GM19035 (cell line): Measurements from ENCODE around the gene CBY1.
"Not testable (repeated sequence)": the region's sequence is repeated elsewhere in the genome, so short reads cannot be mapped to it uniquely, and the experiment has no call there.

ENCODE experiments used
- ATAC-seq: cut with Tn5 transposase; IDR thresholded peaks from one replicate; pipeline ENCODE4 v1.9.1; 2021; ENCODE audit not compliant: unreplicated experiment

CBY1 gene

DNA sequence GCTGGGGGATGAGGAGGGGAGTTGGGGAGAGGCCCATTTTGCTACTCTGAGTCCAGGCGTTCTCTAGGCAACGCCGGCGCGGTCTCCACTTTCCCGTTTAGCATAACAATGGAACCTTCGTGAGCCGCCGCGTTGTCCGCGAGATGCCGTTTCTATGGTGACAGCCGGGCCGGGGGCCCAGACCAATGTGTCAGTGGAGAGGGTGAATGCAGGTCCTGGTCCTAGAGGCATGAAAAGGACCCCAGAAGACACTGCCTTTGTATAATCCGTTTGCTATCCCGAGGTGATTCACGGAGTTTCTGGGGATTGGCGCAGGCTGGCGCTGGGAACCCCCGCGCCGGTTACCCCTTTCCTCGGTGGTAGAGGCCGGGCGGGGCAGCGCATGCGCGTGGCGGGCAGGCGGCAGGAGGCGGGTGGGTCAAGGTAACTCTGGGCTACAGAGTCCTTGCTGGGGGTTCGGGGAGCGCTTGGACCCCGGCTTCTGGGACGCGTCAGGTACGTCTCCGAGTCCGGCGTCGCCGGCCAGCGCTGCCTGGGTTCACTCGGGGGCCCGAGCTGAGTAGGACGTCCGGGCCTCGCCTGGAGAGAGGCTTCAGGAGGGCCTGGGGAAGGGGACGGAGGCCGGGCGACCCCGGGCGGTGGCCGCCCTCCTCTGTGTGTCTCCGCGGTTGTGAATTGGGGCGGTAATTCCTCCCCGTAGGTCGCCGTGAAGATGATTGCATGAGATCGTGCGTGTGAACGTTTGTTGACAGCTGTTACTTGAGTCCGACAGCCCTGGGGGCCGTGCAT, at the start of gene CBY1, which contains the start of gene FAM227A:
Gene CBY1, plus strand, starts transcription at position 383 of the 789 bp plus-strand sequence. CDS start 11,417 bp downstream, outside the sequence.
Gene FAM227A, minus strand, starts transcription at position 137 of the 789 bp plus-strand sequence. CDS start 6,224 bp downstream, outside the sequence.
- ATAC-seq: peak; percentile 69

DNA sequence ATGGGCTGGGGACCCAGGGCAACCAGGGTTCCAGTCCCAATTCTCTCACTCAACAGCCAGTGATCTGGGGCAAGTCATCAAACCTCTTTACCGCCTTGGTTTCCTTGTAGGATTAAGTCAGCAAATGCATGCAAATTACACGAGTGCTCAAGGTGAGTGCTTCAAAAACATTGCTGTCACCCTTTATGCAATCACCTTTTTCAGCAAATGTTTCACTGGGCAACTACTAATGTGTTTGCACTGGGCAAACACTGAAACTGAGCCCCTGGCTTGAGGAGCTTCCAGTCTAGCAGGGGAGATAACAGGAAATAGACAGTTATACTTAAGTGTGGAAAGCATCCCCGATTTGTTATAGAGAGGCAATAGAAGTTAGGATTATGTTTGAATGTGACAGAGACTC, 48.8 kb upstream of the CBY1 start:
- ATAC-seq: no peak

DNA sequence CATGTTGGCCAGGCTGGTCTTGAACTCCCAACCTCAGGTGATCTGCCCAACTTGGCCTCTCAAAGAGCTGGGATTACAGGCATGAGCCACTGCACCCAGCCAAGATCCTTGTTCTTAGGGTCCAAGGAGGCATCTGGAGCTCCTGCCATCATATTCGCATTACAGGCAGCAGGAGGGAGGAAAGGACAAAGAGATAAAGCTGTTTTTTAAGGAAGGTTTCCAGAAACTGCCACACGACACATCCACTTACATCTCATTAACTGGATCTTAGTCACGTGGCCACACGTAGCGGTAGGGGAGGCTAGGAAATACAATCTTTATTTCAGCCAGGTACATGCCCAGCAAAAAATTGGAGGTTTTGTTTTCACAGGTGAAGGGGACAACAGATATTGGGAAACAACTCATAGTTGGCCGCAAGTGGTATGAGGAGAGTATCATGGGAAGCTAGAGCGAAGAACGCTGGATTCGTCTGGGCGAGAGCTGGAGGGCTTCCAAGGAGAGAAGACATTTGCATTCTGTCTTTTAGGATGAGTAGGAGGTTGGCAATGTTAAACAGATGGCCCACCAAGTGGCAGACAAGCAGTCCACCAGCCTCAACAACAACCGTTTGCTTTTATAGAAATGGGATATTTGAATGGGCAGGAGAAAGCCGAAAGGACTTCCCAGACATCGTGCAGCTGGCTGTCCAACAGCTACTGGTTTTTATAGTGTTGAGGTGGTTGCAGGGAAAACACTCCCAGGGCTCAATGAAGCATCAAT, 47.3 kb upstream of the CBY1 start:
- no peak for ATAC-seq

DNA sequence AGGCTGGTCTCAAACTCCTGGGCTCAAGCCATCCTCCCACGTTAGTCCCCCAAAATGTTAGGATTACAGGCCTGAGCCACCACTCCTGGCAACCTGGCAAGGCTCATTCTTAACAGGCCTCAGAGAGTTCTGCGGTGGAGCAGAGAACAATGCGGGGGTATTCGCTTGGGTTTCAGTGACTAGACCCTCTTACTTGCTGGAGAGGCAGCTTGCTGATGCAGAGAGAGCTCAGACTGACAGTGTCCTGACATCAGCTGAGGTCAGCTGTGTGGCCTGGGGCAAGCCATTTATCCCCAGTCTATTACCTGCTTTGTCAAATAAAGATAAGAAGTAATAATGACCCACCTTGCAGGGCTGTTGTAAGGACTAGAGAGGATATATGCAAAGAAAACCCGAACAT, 46.2 kb upstream of the CBY1 start:
- ATAC-seq: no peak

DNA sequence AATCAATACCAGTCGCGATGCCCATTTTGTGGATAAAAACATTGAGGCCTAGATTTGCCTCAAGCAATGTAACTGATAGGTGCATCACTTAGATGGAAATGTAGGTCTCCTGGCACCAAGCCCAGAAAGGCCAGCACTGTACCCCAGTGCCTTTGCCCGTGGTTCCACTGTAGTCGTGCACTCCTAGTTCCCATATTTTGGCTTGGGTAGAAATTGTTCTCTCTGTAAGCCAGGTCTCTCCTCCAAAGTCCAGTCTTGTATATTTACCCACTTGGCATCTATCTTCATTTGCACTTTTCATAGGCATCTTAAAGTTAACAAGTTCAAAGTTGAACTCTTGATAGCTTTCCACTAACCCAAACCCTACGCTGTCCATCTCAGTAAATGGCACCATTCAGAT, 44.9 kb upstream of the CBY1 start:
- ATAC-seq: no peak

DNA sequence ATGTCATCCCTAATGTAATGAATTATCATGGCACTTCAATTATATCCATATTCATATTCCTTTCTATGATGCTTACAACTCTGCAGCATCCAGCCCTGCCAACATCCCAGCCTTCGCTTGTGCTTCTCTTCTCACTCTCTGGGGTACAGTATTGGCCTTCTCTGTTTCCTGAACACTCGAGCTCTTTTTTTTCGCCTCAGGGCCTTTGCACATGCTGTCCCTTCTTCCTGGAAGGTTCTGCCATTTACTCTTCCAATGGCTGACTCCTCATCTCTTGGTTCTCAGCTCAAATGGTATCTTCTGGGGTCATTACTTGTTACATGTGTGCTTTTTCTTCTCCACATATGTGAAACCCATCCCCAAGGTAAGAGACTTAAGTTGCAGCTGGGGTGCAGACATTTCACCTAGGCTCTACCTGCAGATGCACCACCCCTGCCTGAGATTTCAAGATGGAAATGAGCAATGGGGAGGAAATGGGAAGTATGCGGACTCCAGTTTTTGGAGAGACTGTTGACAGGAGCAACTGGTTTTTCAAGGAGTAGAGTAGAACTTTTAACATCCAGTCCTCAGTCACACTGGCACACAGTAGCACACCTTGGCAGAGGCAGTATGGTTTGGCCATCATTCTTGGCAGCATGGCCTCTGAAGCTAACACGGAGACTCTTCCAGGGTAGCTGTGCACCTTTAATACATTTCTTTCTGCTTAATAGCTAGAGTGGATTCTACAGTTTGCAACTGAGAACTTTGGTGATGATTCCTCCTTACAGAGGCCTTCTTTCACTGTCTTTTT, 44.0 kb upstream of the CBY1 start:
- no peak for ATAC-seq

DNA sequence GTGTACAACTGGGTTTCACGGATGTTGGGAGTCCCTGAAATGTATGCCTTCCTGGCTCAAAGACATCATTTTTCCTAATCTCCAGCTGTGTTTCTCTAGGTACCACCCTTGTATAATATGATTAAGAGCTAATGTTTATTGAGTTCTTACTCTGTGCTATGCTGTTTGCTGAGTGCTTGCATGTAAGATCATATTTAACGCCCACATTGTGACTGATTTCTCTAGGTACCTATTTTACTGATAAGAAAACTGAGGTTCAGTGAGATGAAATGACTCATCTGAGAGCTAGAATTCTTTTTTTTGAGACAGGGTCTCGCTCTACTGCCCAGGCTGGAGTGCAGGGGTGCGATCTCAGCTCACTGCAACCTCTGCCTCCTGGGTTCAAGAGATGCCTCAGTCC, 42.9 kb upstream of the CBY1 start:
- ATAC-seq: no peak

DNA sequence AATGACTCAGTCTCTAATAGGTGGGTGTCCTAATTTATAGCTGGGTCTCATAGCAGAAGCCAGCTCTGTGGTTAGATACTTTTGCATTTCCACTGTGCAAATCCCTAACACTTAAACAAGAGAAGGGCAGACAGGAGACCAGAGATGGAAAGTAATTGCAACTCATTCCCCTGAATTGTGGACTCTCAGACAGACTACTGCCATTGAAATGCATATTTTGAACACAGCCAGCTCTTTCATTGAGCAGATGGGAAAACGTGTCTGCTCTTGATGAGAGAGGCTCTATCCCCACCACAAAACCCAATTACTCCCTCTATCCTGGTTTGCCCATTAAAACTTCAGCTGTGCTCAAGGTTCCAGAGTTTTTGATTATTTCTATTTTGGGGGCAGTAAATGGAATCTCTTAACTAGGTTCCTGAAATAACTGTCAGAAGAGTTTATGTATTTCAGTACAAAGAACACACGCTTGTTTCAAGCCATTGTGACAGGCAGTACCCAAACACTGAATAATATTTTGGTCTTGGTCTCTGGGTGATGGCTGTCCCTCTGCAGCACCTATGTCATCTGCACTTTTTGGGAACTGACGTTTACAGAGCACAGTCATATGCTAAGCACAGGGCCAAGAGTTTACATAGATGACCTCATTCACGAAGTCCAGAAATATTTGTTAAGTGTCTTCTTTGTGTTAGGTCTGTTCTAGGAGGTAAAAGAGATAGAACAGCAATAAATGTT, 41.9 kb upstream of the CBY1 start:
- ATAC-seq: no peak

DNA sequence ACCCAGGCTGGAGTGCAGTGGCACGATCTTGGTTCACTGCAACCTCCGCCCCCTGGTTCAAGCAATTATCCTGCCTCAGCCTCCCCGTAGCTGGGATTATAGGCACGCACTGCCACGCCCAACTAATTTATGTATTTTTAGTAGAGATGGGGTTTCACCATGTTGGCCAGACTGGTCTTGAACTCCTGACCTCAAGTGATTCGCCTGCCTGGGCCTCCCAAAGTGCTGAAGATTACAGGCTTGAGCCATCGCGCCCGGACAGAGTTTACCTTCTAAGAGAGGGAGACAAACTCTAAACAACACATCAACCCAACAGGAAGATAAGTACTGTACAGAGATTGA, 41.4 kb upstream of the CBY1 start:
- not testable (repeated sequence) for ATAC-seq

DNA sequence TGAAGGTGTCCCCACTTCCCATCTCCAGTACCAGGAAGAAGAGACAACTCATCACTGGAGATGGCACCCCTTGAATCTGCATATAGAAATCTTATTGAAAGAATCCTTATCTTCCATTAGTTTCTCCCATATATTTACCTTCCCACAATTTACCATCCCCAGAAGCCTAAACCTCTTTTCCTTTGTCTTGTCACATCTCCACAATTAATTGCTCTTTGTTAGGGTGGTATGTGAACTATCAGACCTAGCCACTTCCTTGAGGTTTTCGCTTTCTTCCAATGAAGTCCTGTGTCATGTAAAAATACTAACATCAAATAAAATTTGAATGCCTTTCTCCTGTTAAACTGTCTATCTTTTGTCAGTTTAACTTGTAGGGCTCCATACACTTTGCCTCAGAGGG, 38.2 kb upstream of the CBY1 start:
- ATAC-seq: no peak

DNA sequence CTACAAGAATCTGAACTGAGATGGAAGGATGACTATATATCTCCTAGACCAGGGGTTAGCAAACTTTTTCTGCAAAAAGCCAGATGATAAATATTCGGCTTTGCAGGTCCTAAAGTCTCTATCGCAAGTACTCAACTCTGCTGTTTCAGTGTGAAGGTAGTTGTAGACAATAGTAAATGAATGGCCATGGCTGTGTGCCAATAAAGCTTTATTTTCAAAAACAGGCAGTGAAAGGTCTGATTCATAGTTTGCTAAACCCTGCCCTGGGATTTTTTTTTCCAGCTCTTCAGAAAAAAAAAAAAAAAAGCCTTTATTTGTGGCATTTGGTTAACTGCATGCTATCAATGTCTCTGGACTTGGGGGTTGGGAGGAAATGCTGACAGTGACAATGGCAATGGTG, 37.8 kb upstream of the CBY1 start:
- no peak for ATAC-seq

DNA sequence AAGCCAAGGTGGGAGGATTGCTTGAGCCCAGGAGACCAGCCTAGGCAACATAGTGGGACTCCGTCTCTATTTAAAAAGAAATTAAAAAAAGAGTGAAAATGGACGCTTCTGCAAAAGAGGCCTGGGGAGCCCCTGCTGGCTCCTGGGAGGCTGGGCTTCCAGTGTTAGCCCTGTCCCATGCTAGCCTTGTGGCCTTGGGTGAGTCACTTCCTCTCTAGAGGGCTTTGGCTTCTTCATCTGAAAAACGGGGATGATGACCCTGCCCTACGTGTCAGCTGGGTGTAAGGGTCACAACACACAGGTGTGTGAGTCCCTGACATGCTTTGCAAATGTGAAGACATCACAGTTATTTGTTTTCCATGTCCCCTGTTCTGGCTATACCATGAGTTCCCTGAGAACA, 33.1 kb upstream of the CBY1 start:
- ATAC-seq: no peak

DNA sequence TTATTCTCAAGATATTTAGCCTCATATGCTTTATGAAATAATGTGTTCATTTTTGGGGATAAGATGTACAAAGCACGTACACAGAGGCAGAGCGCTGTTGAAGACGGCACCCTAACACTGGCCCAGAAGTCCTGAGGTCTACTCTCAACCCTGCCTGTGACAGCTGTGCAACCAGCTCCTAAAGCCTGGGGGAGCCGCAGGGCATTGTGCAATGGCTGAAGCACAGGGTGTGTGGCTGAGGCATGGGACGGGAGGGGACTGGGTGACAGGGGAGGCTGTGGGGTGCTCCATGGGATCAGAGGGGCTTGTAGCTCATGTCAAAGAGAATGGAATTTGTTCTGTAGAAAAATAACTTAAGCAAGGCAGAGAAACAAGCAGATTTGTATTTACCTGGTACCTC, 28.0 kb upstream of the CBY1 start:
- ATAC-seq: no peak

DNA sequence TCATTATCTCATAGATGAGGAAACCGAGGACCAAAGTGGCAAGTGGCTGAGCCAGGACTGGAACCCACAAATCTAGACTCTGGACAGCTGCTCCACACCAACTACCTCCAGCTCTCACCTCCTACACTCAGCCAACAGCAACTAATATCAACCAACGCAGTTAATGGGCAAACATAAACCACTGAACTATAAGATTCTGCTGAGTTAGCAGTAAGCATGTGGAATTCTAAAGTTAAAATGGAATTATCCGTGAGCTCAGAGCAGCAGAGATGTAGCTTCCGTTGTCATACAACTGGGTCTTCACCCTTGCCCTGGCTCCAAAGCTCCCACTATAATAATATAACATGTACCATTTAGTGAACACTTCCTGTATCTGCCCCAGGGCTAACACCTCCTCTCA, 27.3 kb upstream of the CBY1 start:
- no peak for ATAC-seq

DNA sequence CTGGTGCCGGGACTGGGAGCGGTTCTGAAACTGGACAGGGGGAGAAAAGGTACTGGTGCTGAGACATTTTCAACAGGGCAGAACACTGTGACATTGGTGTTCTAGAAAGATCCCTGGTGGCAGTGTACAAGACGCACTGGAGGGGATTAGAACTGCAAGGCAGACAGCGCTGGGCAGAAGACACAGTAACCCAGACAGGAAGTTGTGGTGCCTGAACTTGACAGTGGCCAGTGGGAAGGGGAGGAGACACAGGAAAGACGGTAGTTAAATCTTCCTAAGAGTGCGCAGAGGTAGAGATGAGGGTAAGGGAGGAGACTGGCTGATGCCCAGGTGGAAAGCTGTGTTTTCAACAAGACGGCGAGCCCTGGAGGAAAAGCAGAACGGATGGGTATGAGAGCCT, 24.7 kb upstream of the CBY1 start:
- no peak for ATAC-seq

DNA sequence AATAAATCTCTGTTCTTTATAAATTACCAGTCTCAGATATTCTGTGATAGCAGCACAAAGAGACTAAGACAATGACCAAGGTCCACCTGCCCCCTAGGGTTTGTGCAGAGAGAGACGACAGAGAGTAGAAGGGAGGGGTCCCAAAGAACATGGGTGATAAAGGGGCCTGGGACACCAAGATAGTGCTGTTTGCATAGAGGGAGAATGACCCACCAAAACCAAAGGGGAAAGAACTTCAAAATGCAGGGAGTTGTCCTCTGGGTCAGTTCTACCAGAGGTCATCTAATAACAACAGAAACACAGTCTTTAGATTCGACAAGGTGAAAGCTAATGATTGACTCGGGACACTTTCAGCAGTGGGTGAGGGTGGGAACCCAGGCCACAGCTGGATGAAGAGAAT, 23.9 kb upstream of the CBY1 start:
- no peak for ATAC-seq

DNA sequence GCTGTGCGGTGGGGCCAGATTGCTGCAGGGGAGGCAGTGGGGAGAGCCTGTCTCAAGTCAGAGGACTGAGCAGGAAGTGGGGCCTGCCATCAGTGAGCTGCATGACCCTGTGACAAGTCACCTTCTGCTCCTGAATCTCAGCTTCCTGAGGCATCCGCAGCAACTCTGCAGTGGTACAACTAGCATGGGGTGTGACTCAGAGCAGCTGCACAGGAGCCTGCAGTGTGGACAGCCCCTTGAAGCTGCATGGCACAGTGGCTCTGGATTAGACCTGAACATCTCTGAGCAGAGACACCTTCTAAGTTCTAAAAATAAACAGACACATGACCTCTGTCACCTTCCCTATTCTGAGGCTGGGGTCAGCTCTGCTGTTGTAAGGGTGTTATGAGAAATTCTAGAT, 18.2 kb upstream of the CBY1 start:
- ATAC-seq: no peak

DNA sequence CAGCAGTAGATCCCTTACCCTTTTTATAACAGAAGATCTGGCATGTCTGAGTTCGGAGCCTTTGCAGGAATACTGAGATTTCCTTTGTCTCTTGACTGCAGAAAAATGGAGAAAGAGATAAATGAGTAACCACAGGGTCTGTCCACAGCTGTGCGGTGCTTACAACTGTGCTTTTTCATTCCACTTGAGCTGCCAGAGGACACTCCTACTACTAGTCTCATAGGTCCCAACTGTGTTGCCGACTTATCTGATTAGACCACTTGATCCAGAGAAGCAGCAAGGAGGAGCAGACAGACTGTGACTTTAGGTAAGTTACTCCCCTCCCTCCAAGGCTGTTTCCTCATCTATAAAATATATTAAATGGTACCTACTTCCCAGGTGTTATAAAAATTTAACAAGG, 17.7 kb upstream of the CBY1 start:
- no peak for ATAC-seq

DNA sequence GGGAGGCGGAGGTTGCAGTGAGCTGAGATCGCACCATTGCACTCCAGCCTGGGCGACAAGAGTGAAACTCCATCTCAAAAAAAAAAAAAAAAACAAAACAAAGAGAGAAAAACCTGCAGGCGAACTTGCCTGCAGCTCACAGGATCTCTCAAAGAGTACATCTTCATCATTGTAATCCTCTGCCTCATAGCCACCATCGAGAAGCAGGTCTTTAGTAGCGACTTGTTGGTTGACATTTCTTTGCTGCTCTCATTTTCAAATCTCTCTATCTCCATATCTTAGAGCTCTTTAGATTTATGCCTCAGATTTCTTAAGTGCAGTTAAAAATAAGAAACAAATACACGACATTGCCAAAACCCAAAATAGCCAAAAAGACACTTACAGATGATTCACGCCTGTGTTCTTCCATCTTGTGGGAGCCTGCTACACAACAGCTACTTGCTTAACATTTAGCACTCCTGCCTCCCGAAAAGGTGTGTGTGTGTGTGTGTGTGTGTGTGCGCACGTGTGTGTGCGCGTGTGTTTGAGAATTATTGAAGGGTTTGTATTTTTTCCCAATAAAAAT, 14.9 kb upstream of the CBY1 start:
- ATAC-seq: no peak

DNA sequence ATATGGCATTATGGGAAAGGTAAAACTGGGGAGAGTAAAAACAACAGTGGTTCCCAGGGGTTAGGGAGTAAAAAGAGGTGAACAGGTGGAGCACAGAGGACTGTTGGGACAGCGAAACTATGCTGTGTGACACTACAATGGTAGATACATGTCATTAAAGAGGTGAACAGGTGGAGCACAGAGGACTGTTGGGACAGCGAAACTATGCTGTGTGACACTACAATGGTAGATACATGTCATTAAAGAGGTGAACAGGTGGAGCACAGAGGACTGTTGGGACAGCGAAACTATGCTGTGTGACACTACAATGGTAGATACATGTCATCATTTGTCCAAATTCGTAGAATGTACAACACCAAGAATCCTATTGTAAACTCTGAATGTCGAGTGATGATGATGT, 12.2 kb upstream of the CBY1 start:
- not testable (repeated sequence) for ATAC-seq

DNA sequence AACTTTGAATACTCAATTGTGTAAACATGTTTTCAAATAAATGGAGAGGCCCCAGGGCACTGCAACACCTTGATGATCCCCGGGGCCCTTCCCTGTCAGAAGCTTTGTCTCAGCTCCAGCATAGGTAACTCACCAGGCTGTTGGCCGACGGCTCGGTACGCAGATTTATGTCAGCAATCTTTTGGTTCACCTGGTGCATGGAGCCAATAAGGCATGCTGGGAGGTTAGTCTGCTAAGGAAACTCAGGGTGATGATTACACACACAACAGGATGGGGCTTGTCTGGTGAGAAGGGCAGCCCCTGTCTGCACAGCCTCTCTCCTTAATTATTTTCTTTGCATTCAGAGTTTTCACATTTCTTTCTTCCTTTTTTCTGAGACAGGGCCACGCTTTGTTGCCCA, 11.0 kb upstream of the CBY1 start:
- no peak for ATAC-seq
